ENCODE measurements around the gene SEMA6D. TPM values are rescaled to one million over a fixed set of nuclear protein-coding genes. Genes with fewer than 3 reads are reported as not detected.

SEMA6D gene
- total RNA-seq, 3 donors from 2014 or later (not counting 1 experiment from before 2014, with no cell fraction given) = not detected

GRCh38 chr15:47691882-47692281 lies 25.4 kb upstream of the SEMA6D start:
- no peaks in the 10 kb centered on the region for H3K27me3 Mint-ChIP-seq (ENCODE audit: low read depth in 2 of 2)
- no peaks in the 10 kb centered on the region for H3K9me3 ChIP-seq (ENCODE audit: control insufficient read depth, insufficient read depth, low read length)
- WGBS (ENCODE audit: insufficient coverage) = no CpG with 5 or more reads among the region's 2 CpGs

GRCh38 chr15:47696351-47696750 lies 21.0 kb upstream of the SEMA6D start:
- H3K36me3 Mint-ChIP-seq = no peaks in the 10 kb centered on the region
- peaks cover 0 to 3% of the 10 kb centered on the region in 2 donors for H3K9me3 Mint-ChIP-seq
- Histone ChIP-seq H3K4me1 (ENCODE audit: control insufficient read depth, insufficient read depth, low read length) (no peaks in the 10 kb centered on the region), H3K4me3 (ENCODE audit: low read length) (no peak overlapping the region), H3K9me3 (ENCODE audit: control insufficient read depth, insufficient read depth, low read length) (no peaks in the 10 kb centered on the region), H3K27ac (ENCODE audit: low read length) (no peak overlapping the region), H3K27me3 (ENCODE audit: control insufficient read depth, insufficient read depth, low read length) (no peaks in the 10 kb centered on the region), H3K36me3 (ENCODE audit: control insufficient read depth, insufficient read depth, low read length) (no peaks in the 10 kb centered on the region)
- intact Hi-C loops (cut with micrococcal nuclease) = no loop called here
- no peak for ATAC-seq
- peaks cover 0 to 4% of the 10 kb centered on the region in 2 donors for H3K4me1 Mint-ChIP-seq
- H3K27me3 Mint-ChIP-seq (ENCODE audit: low read depth in 2 of 2) = peaks cover 0 to 6% of the 10 kb centered on the region in 2 donors
- no peak overlapping the region for H3K4me3 Mint-ChIP-seq
- WGBS (ENCODE audit: insufficient coverage) = 71% methylated on average over 2 of the region's 2 CpGs
- no peak for TF ChIP-seq CTCF (IDR thresholded peaks at IDR 0.05)
- H3K27ac Mint-ChIP-seq = no peak overlapping the region
- DNase-seq = no peak

More at GRCh38 chr15:47691882-47692281, 25.4 kb upstream of the SEMA6D start:
- H3K27ac Mint-ChIP-seq = no peak overlapping the region
- H3K4me3 ChIP-seq (ENCODE audit: low read length) = no peak overlapping the region
- ATAC-seq (no peak), DNase-seq (no peak)
- H3K9me3 Mint-ChIP-seq = peaks cover 0 to 7% of the 10 kb centered on the region in 2 donors
- peaks cover 0 to 4% of the 10 kb centered on the region in 2 donors for H3K4me1 Mint-ChIP-seq
- no peak for TF ChIP-seq CTCF (IDR thresholded peaks at IDR 0.05)
- no peaks in the 10 kb centered on the region for H3K27me3 ChIP-seq (ENCODE audit: control insufficient read depth, insufficient read depth, low read length)
- no peaks in the 10 kb centered on the region for H3K36me3 ChIP-seq (ENCODE audit: control insufficient read depth, insufficient read depth, low read length)
- H3K4me3 Mint-ChIP-seq = no peak overlapping the region
- intact Hi-C loops (cut with micrococcal nuclease) = no loop called here
- no peaks in the 10 kb centered on the region for H3K36me3 Mint-ChIP-seq
- H3K27ac ChIP-seq (ENCODE audit: low read length) = no peak overlapping the region
- no peaks in the 10 kb centered on the region for H3K4me1 ChIP-seq (ENCODE audit: control insufficient read depth, insufficient read depth, low read length)

- intact Hi-C loops (cut with micrococcal nuclease) = no loop called here
- Histone ChIP-seq H3K27ac (ENCODE audit: low read length) (no peak overlapping the region), H3K9me3 (ENCODE audit: control insufficient read depth, insufficient read depth, low read length) (no peaks in the 10 kb centered on the region), H3K36me3 (ENCODE audit: control insufficient read depth, insufficient read depth, low read length) (no peaks in the 10 kb centered on the region), H3K4me3 (ENCODE audit: low read length) (no peak overlapping the region), H3K27me3 (ENCODE audit: control insufficient read depth, insufficient read depth, low read length) (no peaks in the 10 kb centered on the region), H3K4me1 (ENCODE audit: control insufficient read depth, insufficient read depth, low read length) (no peaks in the 10 kb centered on the region)
- DNase-seq = no peak
- TF ChIP-seq CTCF (IDR thresholded peaks at IDR 0.05) = no peak
- no peak for ATAC-seq
- Mint-ChIP-seq H3K9me3 (no peaks in the 10 kb centered on the region), H3K27me3 (ENCODE audit: low read depth in 2 of 2) (peaks cover 3 to 8% of the 10 kb centered on the region in 2 donors), H3K4me3 (no peak overlapping the region), H3K4me1 (no peaks in the 10 kb centered on the region), H3K36me3 (no peaks in the 10 kb centered on the region), H3K27ac (no peak overlapping the region)
- WGBS (ENCODE audit: insufficient coverage) = 94% methylated on average over 6 of the region's 8 CpGs
These were observed 11.9 kb upstream of the SEMA6D start for GRCh38 chr15:47705281-47705997.

GRCh38 chr15:47707391-47707790 lies 9.9 kb upstream of the SEMA6D start:
- H3K27ac Mint-ChIP-seq = no peak overlapping the region
- intact Hi-C loops (cut with micrococcal nuclease) = no loop called here
- H3K9me3 Mint-ChIP-seq = no peaks in the 10 kb centered on the region
- H3K4me1 Mint-ChIP-seq = no peaks in the 10 kb centered on the region
- no peak for DNase-seq
- Histone ChIP-seq H3K27ac (ENCODE audit: low read length) (no peak overlapping the region), H3K9me3 (ENCODE audit: control insufficient read depth, insufficient read depth, low read length) (no peaks in the 10 kb centered on the region), H3K4me3 (ENCODE audit: low read length) (no peak overlapping the region), H3K36me3 (ENCODE audit: control insufficient read depth, insufficient read depth, low read length) (no peaks in the 10 kb centered on the region), H3K27me3 (ENCODE audit: control insufficient read depth, insufficient read depth, low read length) (no peaks in the 10 kb centered on the region), H3K4me1 (ENCODE audit: control insufficient read depth, insufficient read depth, low read length) (no peaks in the 10 kb centered on the region)
- peaks cover 3 to 8% of the 10 kb centered on the region in 2 donors for H3K27me3 Mint-ChIP-seq (ENCODE audit: low read depth in 2 of 2)
- no peaks in the 10 kb centered on the region for H3K36me3 Mint-ChIP-seq
- WGBS (ENCODE audit: insufficient coverage) = 94% methylated on average over 4 of the region's 5 CpGs
- no peak for TF ChIP-seq CTCF (IDR thresholded peaks at IDR 0.05)
- no peak for ATAC-seq
- no peak overlapping the region for H3K4me3 Mint-ChIP-seq

Data from natural killer cell (primary cell).